ENCODE results near the gene RRAGC. TPM values are rescaled to one million over a fixed set of nuclear protein-coding genes. Genes with fewer than 3 reads are reported as not detected.
A peak's percentile ranks its signal among the peaks of the same experiment; 100 is the strongest.

Gene RRAGC
- total RNA-seq, 8 experiments from 2014 or later: 13.3 to 30.3 (median 21.3) TPM

DNA sequence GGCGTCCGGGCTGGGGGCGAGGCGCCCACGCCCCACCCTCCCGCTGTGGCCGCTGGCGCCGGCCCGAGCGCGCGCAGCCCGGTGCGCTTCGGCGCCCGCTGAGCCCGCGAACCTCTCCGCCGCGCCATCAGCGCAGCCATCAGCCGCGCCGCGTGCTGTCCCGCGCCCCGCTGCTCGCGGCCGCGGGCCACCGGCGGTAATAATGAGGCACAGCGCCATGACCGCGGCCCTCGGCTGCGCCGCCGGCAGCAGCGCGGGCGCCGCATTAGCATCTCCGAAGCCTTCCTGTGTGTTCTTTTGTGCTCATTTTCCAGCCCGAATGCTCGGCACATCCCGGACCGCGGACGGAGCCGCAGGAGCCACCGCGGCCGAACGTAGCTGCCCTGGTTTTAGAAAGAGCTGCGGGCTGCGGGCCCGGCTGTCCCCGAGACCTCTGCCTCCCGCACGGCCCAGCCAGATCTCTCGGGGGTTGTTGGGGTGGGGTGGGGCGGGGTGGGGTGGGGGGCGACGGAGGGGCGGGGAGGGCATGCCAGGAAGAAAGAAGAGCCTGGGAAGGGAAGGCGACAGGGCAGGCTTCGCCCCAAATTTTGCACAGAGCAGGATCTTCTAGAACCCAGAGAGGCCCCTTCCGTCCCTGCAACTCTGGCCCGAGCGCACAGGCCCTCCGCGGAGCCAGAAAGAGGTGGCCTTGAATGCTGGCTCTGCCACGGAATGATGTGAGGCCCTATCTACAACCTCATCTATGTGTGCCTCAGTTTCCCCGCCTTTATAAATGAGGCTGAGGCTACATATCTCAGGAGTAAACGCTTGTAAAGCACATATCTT is 55.3 kb downstream of the RRAGC start:
- Histone ChIP-seq H3K4me3 (peak overlapping the region; percentile 21 to 44 (median 27)), H3K4me1 (replicated peaks in 1 of 2) (no peaks in the 10 kb centered on the region), H3K27ac (no peak overlapping the region)
- in situ Hi-C loops (cut with MboI; ENCODE audit: low pct_unique_long_range_greater_than_20kb in 2 of 9, low sequenced_read_pairs in 9 of 9, unreplicated experiment in 9 of 9): loop anchor here in 8 of 9 experiments (25.0 kb wide), 4 partner anchors 192 to 767 kb away; partner anchors contain the start of gene POU3F1 (in 4 of the 8)
- ATAC-seq (replicated peaks in 6 of 8): peak in 7 of 8 experiments; percentile 64 to 93 (median 90)
- WGBS, 10 experiments: 0 to 75% (median 4%) methylated on average over 1 to 23 of the region's 81 CpGs; no CpG with 5 or more reads in 3 of the 10 experiments

DNA sequence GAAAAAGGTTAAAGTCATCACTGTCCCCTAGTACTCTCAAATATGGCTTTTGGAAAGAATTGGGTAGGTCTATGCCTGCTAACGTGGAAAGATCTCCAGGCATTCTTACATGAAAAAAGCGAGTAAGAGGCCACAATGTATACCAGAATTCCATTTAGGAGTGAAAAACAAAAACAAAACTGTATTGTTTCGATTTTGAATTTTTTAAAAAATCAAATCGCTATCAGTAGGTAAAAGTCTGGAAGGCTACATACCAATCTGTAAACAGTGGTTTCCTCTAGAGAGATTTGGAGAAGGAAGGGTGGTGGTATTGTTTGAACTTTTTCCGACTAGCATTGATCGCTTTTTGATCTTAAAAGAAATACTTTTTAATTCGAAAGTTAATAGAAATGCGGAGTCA is 55.9 kb downstream of the RRAGC start:
- no peak overlapping the region for H3K27ac ChIP-seq
- peak overlapping the region; percentile 21 to 44 (median 27) for H3K4me3 ChIP-seq
- ATAC-seq (replicated peaks in 6 of 8): no peak
- no peaks in the 10 kb centered on the region for H3K4me1 ChIP-seq (replicated peaks in 1 of 2)
- 1 to 43% (median 25%) methylated on average over 3 to 8 of the region's 8 CpGs for WGBS, 10 experiments
- in situ Hi-C loops (cut with MboI; ENCODE audit: low pct_unique_long_range_greater_than_20kb in 2 of 9, low sequenced_read_pairs in 9 of 9, unreplicated experiment in 9 of 9): loop anchor here in 8 of 9 experiments (25.0 kb wide), 4 partner anchors 191 to 766 kb away; partner anchors contain the start of gene POU3F1 (in 4 of the 8)

DNA sequence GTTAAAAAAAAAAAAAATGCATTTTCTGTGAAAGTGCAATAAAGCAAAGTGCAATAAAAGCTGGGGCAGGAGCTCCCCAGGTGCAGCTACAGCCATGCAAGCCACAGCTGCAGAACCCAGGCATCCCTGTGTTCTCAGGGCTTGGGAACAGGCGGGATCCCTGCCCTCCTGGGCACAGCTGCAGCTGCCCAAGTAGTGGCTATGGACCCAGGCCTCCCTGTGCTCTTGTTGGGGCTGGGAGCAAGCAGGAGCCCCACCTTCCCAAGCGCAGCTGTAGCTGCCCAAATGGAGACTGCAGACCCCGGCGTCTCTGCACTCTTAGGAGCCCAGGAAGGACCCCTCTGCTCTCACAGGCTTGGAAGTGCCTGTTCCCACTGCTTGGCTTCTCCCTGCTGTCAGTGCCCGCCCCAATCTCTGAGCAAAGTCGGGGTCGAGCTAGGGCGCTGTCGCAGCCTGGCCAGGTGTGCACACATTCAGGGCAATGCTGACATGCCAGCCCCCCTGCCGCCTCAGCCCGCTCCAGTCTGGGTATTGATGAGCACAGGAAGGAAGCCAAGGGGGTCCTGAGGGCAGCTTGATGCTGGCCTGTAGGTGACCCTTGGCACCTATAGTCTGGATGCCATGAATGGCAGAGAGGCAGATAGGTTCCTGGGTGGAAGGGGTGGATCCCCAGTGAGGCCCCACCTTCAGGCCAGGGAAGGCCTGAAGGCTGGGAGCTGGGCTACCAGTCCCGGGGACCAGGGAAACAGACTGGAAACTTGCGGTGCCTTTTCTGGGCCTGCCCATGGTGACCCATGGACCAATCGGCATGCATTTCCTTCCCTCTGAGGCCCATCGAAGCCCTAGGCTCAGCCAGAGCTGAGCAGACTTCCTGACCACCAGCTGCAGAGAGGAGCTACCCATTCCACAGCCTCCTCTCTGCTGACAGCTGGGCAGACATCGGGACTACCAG is 58.6 kb downstream of the RRAGC start:
- H3K27ac ChIP-seq: no peak overlapping the region
- 20 to 100% (median 89%) methylated on average over 1 to 11 of the region's 16 CpGs; no CpG with 5 or more reads in 4 of the 10 experiments for WGBS, 10 experiments
- ATAC-seq (replicated peaks in 6 of 8): no peak
- in situ Hi-C loops (cut with MboI; ENCODE audit: low pct_unique_long_range_greater_than_20kb in 2 of 9, low sequenced_read_pairs in 9 of 9, unreplicated experiment in 9 of 9): loop anchor here in 8 of 9 experiments (25.0 kb wide), 4 partner anchors 189 to 764 kb away; partner anchors contain the start of gene POU3F1 (in 4 of the 8)
- no peak overlapping the region for H3K4me3 ChIP-seq
- H3K4me1 ChIP-seq (replicated peaks in 1 of 2): no peaks in the 10 kb centered on the region

DNA sequence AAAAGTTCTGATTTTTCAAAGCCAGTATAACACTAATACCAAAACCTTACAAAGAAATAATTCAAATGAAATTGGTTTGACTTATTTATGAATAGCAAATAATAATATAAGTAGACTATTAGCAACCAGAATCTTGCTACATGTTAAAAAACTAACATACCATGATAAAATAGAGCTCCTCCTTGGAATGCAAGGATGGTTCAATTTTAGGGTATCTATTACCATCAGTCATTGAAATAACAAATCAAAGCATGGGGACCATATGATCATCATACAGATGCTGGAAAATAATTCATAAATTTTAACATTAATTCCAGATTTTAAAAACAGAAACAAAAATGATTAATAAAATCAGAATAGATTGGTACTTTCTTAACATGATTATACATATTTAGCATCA is 66.3 kb downstream of the RRAGC start:
- H3K27ac ChIP-seq: no peak overlapping the region
- peaks cover 0 to 5% of the 10 kb centered on the region in 2 donors for H3K4me1 ChIP-seq (replicated peaks in 1 of 2)
- ATAC-seq (replicated peaks in 6 of 8): no peak
- in situ Hi-C loops (cut with MboI; ENCODE audit: low pct_unique_long_range_greater_than_20kb in 2 of 9, low sequenced_read_pairs in 9 of 9, unreplicated experiment in 9 of 9): no loop called here
- H3K4me3 ChIP-seq: no peak overlapping the region

DNA sequence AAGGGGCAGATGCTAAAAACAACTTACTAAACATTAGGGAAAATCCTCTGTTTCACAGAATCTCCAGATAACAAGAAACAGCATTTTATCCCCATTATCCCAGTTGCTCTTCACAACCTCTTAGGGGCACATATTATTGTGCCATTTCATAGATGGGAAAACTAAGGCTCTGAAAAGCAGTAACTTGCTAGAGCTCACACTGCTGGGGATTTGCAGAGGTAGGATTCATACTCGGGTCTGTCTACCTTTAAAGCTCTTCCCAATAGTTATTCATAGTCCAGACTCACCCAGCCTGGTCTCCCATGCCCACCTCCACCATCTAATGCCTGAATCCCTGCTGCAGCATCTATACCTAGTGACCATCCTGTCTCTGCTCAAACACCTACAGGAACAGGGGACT is 67.7 kb downstream of the RRAGC start:
- in situ Hi-C loops (cut with MboI; ENCODE audit: low pct_unique_long_range_greater_than_20kb in 2 of 9, low sequenced_read_pairs in 9 of 9, unreplicated experiment in 9 of 9): no loop called here
- ATAC-seq (replicated peaks in 6 of 8): no peak
- WGBS, 10 experiments: 0 to 83% (median 75%) methylated on average over 1 of the region's 1 CpG; no CpG with 5 or more reads in 5 of the 10 experiments
- no peak overlapping the region for H3K27ac ChIP-seq
- H3K4me1 ChIP-seq (replicated peaks in 1 of 2): peaks cover 0 to 8% of the 10 kb centered on the region in 2 donors
- H3K4me3 ChIP-seq: no peak overlapping the region

DNA sequence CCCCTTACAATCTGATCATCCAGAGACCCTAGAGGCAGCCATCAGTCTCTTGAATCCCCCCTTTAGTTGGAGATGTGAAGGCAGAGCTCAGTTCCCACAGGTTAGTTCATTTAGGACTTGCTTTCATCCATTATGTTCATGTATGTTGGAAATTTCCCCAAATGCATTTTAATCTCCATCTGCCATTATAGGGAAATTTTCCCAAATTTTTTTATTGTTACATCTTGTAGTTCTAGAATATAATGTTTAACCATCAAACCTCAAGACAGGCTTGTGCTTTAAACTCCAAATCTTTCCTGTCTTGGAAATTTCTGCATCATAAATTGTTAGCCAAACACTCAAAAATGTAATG is 68.4 kb downstream of the RRAGC start:
- no peak overlapping the region for H3K27ac ChIP-seq
- no peak for ATAC-seq (replicated peaks in 6 of 8)
- no peak overlapping the region for H3K4me3 ChIP-seq
- in situ Hi-C loops (cut with MboI; ENCODE audit: low pct_unique_long_range_greater_than_20kb in 2 of 9, low sequenced_read_pairs in 9 of 9, unreplicated experiment in 9 of 9): no loop called here
- H3K4me1 ChIP-seq (replicated peaks in 1 of 2): peaks cover 0 to 15% of the 10 kb centered on the region in 2 donors

DNA sequence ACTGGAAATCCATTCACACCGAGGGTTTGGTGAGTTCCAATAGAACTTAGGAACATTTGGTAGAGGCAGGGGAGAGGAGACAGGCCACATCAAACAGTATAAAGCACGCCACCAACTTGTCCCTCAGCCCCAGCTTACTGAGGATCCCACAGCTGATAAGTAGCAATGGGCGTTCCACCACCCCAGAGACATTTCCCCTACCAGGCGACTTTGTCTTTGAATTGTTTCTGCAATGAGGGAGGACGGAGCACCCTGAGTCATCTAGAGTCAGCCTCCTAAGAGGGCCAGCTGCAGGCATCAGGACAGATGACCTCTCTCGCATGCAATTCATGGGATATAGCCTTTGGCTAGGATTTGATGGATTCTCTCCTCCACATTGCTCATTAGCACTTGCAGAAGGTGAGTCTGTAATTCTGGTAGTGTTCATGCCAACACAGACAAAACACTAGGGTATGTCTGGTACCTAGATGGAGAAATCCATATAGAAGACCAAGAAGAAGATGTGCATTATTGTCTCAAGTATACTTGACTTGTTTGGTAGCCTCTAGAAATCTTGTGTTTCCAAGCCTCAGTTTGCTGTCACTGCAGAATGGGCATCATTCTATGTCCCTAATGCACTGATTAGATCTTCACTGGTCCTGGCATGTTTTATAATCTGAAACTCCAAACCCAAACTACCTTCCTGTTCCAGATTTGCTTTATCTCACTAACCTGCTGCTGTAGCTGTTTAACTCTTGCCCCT is 69.0 kb downstream of the RRAGC start:
- in situ Hi-C loops (cut with MboI; ENCODE audit: low pct_unique_long_range_greater_than_20kb in 2 of 9, low sequenced_read_pairs in 9 of 9, unreplicated experiment in 9 of 9): no loop called here
- H3K4me3 ChIP-seq: no peak overlapping the region
- peak in 1 of 8 experiments; percentile 33 for ATAC-seq (replicated peaks in 6 of 8)

DNA sequence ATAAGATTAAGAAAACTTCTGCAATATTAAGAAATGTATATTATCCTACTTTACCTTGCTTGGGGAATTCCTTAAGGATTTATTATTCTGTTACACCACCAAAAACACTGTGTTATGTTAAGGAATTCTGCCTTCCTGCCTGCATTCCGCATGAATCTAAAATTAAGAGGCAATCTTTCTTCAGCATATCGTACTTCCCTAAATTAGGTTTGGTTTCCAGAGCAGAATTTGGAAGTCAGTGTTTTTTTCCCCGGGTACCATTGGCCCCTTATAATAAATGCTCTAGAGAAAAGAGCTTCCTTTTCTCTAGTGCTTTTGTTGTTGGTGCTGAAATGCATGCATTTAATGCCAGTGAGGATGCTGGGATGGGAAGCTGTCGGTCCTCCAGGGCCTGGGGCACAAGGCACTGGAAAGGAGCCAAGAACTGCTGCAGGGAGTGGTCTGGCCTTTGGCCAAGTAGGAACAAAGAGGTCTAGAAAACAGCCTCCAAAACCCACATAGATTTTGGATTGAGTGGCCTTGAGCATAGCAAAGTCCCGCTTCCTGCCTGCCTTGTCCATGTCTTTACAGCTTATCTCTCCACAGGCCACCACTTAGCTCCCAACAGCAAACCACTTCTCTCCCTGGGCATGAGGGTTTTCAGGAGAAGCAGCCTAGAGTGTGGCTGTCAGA is 69.9 kb downstream of the RRAGC start:
- Histone ChIP-seq H3K4me1 (replicated peaks in 1 of 2) (peaks cover 5 to 15% of the 10 kb centered on the region in 2 donors), H3K4me3 (no peak overlapping the region), H3K27ac (no peak overlapping the region)
- WGBS, 10 experiments: 26 to 76% (median 60%) methylated on average over 2 to 5 of the region's 5 CpGs; no CpG with 5 or more reads in 1 of the 10 experiments
- ATAC-seq (replicated peaks in 6 of 8): peak in 3 of 8 experiments; percentile 29 to 46 (median 39)
- in situ Hi-C loops (cut with MboI; ENCODE audit: low pct_unique_long_range_greater_than_20kb in 2 of 9, low sequenced_read_pairs in 9 of 9, unreplicated experiment in 9 of 9): no loop called here

More for the DNA sequence above, 69.0 kb downstream of the RRAGC start:
- WGBS, 10 experiments: 3 to 100% (median 80%) methylated on average over 1 to 6 of the region's 6 CpGs; no CpG with 5 or more reads in 2 of the 10 experiments
- peaks cover 0 to 15% of the 10 kb centered on the region in 2 donors for H3K4me1 ChIP-seq (replicated peaks in 1 of 2)
- H3K27ac ChIP-seq: no peak overlapping the region

DNA sequence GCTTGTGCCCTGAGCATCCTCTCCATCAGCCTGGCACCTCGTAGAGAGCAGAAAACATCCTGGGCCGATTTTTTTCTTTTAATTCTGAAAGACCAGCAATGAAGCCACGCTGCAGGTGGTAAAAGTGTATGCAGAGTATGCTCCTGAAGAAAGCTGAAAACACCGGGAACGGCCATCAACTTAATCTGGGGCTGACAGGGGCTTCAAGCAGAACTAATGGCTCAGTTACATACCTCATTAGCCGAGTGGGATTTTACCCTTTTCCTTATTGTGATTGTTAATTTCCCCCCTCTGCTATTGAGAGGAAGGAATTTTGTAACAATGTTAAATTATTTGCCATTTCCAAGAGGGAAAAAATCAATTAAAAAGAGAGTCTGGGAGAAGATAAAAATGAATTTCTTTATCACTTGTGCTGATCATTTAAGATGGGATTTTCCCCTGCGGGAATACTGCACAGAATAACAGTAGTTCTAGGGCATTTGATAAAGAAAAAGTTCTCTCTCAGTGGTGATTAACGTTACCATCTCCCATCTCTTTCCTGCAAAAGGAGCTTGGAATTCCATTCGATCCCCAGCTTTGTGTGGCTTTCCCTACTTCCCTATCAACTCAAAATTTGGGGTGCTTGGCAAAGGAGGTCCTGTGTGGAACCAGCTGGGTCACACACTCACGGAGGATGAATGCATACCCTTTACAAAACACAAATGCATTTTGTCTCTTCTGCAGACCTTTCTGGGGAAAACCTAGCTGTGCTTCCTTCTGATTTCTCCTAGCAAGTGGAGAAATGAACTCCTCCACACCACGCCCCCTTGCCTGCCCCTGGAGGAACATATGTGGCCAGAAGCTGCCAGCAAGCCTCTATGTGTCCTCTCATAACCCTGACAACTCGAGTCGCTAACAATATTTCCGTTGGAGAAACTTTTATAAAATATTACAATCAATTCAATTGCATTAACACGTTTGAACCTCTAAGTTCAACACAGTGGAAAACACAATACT is 70.9 kb downstream of the RRAGC start:
- peaks cover 10 to 20% of the 10 kb centered on the region in 2 donors for H3K4me1 ChIP-seq (replicated peaks in 1 of 2)
- H3K27ac ChIP-seq: no peak overlapping the region
- in situ Hi-C loops (cut with MboI; ENCODE audit: low pct_unique_long_range_greater_than_20kb in 2 of 9, low sequenced_read_pairs in 9 of 9, unreplicated experiment in 9 of 9): no loop called here
- WGBS, 10 experiments: 0 to 64% (median 44%) methylated on average over 3 to 15 of the region's 15 CpGs
- ATAC-seq (replicated peaks in 6 of 8): no peak
- no peak overlapping the region for H3K4me3 ChIP-seq

Data from motor neuron (in vitro differentiated cells).